Measurements from ENCODE around the gene TMEM250.

The TMEM250 gene

DNA sequence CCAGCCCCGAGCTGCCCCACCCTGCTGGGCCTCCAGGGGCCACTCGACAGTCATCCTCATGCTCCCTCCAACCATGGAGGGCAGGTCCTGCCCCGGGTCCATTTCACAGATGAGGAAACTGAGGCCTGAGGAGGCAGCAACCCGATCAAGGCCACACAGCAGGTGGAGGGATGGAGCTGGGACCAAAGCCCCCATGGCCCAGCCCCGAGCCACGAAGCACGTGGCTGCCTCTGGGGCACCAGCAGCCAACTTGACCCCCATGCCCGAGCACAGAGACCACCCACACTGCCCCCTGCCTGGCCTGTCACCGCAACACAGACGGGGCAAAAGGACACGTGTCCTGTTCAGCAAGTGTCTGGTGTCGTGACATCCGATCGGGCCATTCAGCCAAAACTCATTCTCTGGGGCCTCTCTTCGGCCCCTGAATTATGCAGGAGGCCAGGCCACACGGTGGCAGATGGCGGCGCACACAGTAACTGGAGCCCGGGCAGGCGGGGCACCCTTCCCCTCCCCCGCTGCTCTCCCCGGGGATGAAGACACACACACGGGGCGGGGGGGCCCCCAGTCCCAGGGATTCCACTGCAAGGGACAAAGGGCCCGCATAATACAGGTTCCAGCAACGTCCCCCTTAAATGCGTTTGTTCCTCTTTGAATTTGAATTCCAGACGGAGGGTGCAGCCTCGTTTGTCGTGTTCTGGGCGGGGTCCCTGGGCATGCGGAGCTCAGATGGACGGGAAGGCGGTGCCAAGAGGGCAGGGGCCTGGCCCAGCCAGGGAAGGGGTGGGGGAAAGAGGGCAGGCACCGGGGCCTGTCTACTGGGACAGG lies 29.4 kb upstream of the TMEM250 start:
- no peak for DNase-seq (ENCODE audit: low read depth in 2 of 2)

DNA sequence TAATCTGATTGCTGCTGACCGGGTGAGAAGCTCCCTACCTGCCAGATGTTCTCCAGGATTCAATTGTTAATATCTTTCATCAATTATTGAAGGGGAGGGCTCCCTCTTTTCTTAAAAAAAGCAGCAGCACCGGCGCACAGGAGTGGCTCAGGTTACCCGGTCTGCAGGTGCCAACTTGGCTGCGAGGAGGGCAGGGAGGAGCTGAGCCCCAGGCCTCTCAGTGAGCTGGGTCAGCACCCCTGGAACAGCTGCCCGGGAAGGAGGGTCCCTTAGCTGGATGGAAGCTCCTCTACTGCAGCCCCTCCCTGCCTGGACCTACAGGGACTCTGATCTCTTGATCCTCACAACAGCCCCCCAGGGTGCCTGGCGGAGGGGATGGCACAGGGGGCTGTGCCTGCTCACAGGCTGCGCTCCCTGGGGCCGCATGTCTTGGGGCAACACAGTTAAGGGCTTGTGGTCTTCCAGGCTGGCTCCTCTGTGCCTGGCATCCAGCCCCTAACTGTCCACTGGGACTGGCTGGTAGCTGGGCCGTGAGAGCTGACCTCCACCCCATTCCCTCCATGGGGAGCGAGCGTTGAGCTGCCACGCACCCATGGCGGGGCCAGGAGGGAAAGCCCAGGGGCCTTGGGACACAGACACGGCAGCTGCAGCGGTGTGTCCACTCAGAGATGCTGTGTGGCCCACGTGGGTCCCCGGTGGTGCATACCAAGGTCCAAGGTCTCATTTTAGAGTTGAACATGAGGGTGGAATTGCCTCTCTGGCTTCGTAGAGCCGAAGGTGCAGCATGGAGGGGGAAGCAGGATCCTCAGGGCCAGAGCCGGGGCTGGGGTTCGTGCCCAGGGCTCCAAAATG lies 28.6 kb upstream of the TMEM250 start:
- DNase-seq (ENCODE audit: low read depth in 2 of 2), result no peak

DNA sequence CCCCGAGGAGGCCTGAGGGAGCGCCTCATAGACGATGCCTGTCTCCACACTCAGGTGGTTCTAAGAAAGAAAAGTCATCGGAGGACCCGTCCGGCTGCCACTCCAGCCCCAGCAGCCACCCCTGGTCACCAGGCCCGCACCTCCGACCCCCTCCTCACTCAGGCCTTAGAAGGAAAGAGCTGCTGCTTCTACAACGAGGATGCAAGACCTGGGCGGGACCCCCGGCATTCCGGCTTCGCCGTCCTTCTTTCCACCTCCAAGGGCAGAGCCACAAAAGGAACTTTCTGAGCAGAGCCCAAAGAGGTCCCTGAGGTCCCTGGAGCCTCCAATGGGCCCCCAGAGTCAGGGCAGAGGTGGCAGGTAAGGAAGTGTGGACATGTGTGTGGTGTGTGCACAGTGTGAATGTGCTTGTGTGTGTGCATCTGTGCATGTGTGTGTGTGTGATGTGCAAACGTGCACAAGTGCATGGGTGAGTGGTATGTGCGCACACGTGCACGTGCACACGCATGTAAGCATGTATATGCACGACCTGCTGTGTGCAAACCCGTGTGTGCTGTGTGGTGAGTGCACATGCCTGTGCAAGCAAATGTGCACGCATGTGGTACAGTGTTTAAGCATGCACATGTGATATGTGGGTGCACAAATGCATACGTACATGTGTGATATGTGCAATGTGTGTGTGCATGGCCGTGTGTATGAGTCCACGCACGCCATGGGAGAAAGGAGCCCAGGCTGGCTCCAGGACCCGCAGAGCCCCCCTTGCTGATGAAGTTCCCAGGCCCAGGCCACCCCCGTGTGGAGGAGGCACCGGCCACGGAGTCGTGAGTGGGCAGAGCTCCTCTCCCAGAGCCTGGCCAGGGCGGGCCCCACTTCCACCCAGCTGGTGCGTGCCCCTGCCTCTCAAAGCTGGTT lies 27.7 kb upstream of the TMEM250 start:
- no peak for DNase-seq (ENCODE audit: low read depth in 2 of 2)

DNA sequence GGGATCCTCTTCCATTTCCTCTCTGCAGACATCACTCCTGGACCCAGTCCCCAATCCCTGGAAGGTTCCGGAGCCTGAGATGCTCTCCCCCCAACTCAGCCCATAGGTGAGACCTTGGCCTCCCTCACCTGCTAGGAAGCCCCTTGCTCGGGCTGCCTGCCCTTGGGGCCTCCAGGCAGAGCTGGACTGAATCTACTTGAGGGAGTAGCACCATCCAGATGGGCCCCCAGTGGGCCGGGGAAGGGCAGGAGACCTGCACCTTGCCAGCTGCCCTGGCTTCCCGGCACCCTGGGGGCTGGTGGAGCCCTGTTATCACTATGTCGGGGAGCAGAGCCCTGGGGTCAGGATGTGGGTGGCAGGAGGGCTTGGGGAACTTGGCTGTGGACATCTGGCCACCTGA lies 26.9 kb upstream of the TMEM250 start:
- DNase-seq (ENCODE audit: low read depth in 2 of 2), result no peak

DNA sequence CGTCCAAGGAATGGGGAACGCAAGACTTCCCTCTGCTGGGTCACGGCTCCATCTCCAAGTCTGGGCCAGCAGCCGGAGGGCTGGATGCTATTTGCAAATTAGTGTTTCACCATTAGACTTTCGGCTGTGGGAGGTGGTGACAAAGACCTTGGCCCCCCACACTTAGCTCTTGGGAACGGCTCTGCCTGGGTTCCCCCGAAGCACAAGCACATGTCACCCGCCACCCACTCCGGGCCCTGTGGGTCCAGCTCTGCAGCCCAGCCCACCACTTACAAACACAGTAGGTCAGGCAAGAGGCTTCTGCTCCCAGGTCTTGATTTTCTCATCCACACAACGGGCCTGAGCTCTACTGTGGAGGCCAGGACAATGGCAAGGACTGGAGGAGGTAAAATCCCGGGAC lies 25.8 kb upstream of the TMEM250 start:
- DNase-seq (ENCODE audit: low read depth in 2 of 2), result no peak

DNA sequence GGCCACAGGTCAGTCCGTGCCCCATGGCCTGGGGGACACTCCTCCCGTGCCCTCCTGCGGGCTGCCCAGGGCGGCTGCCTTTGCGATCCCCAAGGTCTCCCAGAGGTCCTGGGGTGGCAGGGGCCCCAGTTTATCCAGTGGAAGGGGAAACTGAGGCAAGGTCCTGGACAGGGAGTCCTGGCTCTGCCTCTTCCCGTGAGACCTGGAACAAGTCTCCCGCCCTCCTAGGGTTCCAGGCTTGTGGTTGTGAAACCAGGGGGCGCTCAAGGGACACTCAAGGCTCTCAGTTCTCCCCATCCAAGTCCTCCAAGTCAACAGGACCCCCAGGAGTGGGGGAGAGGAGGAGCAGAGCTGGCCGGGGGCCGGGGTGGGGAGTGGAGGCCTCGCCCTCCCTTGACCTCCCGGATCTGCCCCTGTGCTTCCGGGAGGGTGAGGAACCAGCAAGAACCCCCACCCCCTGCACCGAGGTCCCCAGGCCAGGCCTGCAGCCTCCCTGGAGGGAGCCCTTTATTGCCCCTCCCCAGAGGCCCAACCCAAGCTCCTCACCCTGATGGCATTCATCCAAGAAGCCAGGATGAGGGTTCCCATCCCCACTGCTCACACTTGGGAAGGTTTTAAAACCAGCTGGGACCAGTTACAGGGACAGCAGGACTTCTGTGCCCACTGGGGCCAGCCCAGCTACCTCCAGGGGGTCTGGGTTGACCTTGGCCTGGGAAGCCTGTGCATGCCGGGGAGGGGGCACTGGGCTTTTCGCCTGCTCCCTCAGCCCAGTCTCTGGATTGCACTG lies 24.7 kb upstream of the TMEM250 start:
- DNase-seq (ENCODE audit: low read depth in 2 of 2), result no peak

DNA sequence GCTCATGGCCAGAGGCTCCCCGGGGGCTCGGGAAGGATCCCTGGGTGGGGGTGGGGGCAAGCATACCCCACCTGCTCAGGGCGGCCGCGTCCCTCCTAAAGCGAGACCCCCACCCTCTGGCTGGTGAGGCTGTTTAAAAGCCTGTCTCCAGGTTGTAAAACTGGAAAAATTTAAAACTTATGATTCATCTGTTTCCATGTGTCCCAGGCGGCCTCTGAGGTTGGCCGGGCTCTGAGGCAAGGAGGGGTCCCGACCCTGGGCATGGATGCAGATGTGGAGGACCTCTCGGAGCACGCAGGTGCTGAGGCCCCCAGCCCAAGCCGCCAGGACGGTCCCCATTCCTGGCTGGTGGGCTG lies 24.2 kb upstream of the TMEM250 start:
- DNase-seq (ENCODE audit: low read depth in 2 of 2), result no peak

DNA sequence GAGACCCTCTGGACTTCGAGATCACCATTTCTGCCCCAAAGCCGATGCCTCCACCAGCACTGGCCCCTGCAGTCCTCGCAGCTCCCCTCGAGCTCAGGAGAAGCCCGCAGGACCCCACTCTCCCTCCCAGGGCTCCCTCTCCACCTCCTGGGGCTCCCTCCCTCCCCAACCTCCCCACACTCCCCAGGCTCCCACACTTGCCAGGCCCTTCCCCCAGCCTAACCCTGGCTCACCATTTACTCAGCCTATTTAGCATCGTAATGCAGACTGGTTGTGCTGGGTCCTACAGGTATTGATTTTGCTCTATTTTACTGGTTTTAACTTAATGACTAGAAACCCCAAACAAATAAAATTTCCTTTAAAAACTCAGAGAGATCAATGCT lies 23.7 kb upstream of the TMEM250 start:
- DNase-seq (ENCODE audit: low read depth in 2 of 2), result no peak

DNA sequence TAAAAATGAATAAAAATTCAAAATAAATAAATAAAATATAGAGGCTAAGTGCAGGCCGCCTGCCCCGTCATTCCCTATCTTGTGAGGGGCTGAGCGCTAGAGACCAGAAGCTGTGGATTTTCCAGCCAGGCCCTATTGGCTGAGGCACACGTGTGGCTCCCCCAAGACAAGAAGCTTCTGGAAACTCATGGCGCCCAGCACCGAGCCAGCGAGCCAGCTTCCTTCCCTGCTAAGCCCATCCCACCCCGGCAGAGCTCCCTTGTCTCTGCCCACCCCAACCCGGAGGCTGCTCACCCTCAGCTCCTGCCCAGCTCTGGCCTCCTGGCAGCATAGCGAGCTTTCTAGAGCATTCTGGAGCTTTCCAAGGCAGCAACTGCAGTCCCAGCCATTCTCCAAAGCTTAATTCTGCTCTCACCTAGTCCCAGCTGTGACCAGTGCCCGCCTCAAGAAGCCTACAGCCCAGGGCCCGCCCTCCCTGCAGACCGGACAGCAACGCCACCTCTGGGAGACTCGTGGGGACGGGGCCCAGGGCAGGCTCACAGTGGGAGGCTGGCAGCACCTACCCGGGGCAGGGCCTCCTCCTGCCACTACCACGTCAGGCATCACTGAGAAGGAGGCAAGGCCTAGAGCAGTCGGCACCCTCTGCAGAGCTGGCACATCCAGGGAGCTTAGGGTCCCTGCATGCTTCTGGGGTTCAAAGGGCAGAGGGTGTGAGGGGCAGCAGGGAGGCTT lies 23.2 kb upstream of the TMEM250 start:
- no peak for DNase-seq (ENCODE audit: low read depth in 2 of 2)

DNA sequence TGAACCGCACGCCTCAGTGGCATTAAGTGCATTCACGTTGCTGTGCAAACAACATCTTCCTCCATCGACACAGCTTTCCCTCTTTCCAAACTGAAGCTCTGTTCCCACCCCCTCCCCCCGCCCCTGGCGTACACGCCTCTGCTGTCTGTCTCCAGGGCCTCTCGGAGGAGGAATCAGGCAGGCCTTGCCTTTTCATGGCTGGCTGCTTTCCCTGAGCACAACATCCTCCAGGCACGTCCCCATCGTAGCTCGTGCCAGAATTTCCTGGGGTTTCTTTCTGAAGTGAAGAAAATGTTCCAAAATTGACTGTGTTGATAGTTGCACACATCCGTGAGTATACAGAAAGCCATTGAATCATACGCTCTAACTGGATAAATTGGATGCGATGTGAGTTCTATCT lies 22.3 kb upstream of the TMEM250 start:
- no peak for DNase-seq (ENCODE audit: low read depth in 2 of 2)

DNA sequence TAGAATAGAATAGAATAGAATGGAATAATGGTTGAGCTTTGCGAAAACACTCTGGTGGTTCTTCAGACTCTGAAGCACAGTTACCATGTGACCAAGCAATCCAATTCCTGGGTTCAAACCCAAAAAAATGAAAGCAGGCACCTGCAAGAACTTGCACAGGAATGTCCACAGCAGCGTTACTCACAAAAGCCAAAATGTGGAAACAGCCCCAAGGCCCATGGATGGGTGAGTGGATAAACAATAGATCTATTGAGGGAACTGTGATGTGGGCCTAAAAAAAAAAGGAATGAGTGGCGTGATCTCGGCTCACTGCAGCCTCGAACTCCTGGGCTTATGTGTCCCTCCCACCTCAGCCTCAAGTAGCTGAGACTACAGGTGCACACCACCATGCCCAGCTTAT lies 21.4 kb upstream of the TMEM250 start:
- DNase-seq (ENCODE audit: low read depth in 2 of 2), result no peak

DNA sequence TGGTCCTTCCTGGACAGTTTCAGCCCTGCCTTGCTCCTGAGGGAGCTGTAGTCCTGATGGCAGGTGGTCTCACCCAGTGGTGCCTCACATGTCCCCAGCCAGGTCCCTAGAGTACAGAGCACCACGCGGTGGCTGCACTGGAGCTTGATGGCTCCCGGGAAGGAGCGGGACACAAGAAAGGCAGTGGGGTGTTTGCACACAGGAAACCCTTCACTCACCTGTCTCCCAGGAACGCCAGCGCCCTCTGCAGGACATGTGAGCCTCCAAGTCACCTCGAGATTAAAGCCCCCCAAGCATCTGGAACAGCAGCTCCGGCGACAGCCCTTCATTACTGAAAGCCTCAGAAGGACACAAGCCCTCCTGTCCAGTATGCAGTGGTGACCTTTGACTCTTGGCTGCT lies 19.9 kb upstream of the TMEM250 start:
- DNase-seq (ENCODE audit: low read depth in 2 of 2), result peak in 1 of 2 donors; percentile 15

DNA sequence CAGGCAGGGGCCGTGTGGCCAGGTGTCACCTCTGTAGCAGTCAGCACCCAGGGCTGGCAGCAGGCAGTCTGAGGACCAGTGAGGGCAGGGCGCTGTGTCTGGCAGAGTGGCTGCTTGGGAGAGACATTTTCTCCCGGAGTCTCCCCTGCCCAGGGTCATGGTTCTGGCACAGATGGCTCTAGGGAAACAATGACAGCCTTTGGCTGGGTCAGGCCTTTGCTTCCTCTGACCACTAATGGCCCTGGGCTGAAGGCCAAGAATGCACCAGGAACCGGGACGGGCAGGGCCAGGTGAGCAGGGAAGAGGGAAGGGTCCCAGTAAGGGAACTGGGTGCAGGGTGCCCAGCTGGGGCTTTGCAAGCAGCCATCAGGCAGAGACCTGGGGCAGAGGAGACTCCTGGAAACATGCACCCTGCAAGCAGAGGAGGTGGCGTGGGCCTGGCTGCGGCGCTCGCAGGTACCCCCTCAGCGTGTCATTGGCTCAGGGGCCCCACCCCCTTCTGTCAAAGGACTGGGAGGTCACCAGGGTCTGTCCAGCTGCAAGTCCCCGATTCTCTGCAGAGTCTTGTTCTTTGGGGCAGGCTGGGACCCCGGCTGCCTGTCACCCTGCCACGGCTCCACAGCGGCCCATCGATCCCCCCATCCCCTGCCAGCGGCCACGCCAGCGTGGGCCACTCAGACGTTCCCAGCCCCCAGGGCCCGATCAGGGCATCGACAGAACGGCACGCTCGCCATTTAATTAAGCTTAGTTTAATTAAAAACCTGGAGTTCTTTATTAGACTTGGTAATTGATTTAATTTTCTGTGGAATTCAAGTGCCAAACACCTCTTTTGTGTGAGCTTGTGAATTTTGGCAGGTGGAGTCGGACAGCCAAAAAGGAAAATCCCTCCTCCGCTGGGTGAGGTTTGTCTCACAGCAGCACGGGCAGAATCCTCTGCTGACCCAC lies 18.9 kb upstream of the TMEM250 start:
- DNase-seq (ENCODE audit: low read depth in 2 of 2), result no peak

DNA sequence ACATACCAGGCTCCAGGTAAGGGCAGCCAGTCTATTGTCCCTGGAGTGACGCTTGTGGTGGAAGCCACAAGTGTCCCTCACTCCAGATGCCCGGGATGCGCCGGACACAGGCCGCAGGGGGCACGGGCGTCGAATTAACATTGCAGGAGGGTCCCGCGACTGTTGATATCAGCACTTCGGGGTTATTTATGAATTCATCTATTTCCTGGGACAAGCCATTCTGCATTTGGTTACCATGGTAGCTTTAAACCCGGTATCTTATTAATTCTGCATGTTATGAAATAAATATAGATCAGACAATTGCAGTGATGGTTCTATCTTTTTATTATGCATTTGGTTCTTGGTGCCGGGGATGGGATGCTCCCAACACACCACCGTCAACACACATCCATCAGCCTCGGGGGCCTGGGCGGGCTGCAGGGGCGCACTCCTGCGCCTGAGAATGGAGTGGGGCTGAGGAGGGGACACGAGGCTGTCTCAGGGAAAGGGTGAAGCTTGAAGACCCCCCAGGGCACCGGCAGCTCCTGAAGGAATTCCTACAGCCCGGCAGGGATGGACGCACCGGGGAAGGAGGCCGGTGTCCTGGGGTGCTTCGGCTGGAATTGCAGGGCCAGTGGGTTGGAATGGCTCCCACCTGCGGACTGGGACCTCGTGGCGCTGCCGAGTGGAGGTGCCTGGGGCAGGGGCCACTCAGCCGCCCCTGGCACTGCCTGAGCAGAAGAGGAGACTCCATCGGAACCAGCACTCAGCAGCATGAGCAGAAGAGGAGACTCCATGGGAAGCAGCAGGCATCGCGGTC lies 17.7 kb upstream of the TMEM250 start:
- no peak for DNase-seq (ENCODE audit: low read depth in 2 of 2)

DNA sequence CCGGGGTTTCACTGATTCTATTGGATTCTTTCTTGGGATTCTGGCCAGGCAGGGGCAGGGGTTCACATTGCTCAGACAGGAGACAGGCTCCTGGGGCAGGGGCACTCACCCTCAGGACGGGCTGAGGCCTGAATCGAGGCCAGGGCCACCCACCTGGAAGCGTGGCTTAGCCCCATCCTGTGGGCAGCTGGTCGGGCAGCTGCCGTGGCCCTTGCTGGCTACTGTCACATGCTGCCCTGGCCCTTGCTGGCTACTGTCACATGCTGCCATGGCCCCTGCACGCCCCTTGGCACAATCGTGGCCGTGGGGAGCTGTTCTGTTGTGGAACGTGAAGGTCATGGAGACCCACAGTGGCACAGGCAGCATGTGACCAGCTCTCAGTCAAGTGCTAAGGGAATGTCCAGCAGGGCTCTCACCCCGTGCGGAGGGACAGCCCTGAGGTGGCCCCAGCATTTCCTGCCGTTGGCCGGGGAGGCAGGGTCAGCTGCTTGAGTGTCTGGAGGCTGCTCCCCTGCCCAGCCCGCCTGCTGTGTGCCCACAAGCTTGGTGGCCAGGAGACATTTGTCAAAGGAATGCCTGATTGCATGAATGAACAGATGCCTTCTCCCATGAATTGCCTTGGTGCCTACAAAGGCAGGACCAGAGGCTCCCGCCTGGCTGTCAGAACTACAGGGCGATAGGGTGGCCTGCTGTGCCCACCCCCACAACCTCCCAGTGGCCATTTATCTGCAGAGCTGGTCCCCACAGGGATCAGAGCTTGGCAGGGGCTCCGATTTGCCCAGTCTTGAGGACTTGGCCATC lies 16.9 kb upstream of the TMEM250 start:
- DNase-seq (ENCODE audit: low read depth in 2 of 2), result no peak

DNA sequence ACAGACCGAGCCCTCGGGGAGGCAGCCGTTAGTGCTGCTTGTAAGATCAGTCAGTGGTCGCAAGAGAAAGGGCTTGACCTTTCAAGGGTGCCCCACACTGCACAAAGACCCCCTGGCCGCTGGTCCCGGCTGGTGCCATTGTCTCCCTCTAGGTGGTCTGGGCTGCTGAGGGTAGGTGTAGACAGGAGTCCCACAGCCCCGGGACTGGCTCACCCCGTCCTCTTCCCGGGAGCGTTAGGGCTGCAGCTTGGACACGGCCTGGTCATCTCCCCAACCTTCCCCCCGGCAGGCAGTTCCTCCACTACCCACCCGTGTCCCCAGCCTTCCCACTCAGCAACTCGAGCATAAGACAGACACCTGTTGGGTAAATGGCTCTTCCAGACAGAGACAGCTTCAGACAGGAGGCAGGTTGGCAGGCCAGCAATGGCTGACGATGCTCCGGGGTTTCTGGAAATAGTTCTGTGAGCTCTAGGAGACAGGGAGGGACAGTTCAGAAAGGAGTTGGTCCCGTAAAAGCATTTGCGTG lies 15.3 kb upstream of the TMEM250 start:
- DNase-seq (ENCODE audit: low read depth in 2 of 2), result no peak

DNA sequence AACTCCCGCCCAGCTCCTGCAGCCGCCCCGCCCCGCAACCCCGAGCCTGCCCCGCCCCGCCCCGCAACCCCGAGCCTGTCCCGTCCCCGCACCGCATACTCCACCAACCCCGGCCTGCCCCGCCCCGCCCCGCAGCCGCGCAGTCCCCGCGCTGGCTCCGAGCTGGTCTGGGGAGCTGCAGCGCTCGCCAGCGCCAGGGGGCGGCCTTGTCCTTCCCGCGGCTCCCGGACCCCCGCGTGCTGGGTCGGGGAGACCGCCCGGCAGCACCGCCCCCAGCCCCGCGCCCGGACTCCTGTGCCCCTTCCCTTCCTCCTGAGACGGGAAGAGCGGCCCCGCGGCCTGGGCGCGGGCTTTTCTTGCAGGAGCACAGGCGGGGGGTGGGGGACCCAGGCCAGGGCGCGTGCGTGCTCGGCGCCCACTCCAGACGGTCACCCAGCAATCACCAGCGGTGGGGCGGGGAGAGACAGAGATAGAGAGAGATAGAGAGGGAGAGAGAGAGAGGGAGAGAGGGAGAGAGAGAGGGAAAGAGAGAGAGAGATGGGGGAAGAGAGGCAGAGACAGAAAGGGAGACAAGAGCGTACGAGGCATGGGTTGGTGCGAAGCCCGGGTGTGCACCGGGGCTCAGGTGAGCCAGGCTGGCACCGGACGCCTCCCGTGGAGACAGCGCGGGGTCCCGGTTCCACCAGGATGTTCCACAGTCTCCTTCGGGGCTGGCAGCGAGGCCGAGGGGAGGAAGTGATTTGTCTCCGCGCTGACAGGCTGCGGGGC lies 14.7 kb upstream of the TMEM250 start:
- DNase-seq (ENCODE audit: low read depth in 2 of 2), result no peak

Data from stimulated activated CD8-positive, alpha-beta memory T cell treated with anti-CD3 and anti-CD28 coated beads, Interleukin-7, amount 100 ng/mL, for 1 hour (primary cell).